ENCODE results near the gene NFATC1.

- TF ChIP-seq CTCF (IDR thresholded peaks at IDR 0.05; ENCODE audit: low read length) (no peak), EZH2 (IDR thresholded peaks at IDR 0.05; ENCODE audit: borderline replicate concordance, low read length) (no peak)
These were observed 10.2 kb downstream of the NFATC1 start for GRCh38 chr18:79405781-79406575.
